Stimulated activated CD4-positive, alpha-beta T cell treated with anti-CD3 and anti-CD28 coated beads, Interleukin-4, amount 100 ng/mL, for 24 hours (primary cell): ENCODE results near the gene PRIMA1.

ENCODE experiments used
- DNase-seq: peaks from one replicate; pipeline ENCODE4 v3.0.0-alpha.2; 2020

PRIMA1 gene

DNA sequence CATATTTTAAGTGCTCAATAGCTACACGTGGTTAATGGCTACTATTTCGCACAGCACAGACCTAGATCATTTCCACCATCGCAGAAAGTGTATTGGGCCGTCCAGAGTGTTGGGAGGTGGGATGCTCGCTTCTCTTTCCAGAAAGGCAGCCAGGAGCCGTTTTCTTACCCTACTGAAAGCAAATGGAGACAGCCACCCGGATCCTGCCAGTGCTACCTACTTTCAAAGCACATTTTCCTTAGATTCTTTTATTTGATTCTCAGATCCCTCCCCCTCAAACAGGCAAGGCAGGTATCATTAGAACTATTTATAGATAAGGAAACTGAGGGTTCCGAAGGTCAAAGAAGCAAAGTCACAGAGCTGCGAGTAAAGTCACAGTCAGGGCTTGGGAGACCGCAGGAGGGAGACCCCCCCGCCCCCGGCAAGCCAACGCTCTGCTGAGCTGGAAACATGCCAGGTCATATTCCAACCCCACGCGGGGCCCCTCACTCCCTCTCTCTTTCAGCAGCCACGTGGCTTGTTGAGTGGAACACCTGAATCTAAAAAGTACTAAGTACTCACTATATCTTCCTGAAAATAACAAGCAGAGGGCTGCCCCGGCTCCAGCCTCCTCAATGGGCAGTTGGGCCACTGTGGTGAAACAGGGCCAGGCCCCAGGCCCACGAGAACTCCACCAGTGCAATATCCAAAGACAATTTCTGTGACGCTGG is 36.2 kb downstream of the PRIMA1 start:
- no peak for DNase-seq

DNA sequence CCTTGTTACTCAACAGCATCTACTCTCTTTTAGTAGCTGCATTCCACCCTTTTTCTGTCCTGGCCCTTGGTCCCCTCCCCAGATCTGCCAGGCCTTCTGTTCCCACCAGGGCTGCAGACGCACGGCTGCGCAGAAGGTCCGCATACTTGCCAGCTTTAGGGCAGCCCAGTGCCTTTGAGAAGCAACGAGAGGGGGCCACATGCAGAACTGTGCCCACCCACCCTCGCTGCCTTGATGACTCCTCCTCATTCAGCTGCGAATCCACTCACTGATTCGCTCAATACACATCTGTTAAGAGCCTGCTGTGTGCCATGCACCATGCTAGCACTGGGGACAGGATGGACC is 39.2 kb downstream of the PRIMA1 start:
- DNase-seq = no peak

DNA sequence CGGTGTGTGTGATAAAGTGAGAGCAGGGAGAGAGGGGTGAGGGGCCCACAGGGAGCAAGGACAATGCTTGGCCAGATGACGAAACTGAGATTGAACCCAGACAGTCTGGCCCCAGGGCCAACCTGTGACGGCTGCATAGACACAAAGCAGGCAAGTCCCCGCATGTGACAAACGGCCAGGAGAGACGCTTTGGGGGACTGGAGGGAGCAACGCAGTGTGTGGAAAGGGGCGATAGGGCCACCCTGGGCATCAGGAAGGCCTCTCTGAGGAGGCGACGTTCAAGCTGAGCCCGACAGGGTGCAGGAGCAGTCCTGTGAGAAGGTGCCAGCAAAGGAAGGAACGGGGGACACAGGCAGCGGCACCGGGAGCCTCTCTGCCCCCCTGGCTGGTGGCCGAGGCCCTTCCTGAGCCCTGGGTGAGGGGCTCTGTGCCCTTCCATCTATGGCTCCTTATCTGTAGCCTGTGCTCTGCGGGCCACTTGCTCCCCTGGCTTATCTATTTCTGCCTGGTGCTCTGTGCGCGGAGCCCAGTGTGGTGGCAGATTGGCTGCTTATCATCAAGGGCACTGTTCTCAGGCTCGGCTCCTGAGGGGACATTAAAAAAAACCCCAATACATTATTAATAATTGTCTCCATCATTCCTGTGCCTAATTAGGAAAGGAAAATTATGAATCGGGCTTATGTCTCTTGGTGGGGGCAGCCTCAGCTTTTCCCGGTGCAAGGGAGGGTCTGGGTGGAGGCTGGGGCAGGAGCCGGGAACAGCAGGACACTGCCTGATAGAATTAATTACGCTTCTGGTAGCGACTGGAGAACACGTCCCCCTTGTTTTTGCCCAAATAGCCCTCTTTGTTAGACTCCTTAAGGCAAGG is 39.8 kb downstream of the PRIMA1 start:
- no peak for DNase-seq

DNA sequence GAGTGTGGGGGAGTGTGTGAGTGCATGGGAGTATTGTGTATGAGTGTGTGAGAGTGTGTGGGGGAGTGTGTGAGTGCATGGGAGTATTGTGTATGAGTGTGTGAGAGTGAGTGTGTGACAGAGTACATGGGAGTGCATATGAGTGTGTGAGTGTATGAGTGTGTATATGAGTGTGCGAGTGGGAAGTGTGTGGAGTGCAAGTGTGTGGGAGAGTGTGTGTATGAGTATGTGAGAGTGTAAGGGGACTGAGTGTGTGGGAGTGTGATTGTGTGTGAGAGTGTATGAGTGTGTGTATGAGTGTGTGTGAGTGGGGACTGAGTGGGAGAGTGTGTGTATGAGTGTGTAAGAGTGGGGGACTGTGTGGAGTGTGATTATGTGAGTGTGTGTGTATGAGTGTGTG is 40.7 kb downstream of the PRIMA1 start:
- DNase-seq = no peak

DNA sequence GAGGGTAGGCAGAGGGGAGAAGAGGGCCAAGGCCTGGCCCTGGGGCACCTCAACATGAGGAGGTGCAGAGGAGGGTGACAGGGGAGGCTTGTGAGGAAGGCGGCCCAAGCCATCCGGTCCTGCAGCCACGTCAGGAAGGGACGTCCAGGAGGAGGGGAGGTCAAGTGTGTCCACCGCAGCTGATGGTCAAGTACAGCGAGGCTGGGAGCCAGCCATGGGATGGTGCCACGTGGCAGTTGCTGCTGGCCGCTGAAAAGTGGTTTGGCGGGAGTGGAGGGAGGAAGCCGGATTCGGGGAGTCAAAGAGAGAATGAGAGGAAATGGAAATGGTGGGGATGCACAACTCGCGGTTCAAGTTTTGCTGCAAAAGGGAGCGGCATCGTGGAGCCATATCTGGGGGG is 41.2 kb downstream of the PRIMA1 start:
- no peak for DNase-seq

DNA sequence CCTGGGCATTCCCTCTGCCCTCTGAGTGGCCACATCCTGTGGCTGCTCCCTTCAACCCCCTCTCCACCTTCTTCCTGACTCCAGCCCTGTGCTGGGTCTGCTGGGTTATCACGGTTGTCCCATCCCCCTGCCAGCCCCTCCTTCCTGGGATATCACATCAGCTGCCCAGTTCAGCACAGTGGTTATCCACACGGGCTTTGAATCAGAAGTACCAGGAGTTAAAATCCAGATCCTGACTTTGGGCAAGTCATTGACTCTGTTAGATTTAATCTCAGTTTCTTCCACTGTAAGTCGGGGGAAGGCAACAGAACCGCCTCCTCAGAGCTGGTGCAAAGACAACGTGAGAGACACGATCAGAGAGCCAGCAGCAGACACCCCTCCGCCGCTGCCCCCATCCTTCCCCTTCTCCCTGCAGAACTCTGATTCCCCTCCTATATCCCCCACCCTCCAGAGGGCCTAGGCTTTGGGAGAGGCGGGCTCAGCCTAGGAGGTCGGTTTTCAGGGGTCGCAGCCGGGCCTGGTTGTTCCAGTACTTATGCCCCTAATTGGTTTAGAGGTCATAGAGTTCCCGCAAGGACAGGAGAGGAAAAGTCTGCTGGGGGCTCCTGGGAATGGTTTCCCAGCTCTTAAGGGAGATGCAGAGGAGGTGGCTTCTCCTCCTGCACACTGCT is 42.5 kb downstream of the PRIMA1 start:
- no peak for DNase-seq

DNA sequence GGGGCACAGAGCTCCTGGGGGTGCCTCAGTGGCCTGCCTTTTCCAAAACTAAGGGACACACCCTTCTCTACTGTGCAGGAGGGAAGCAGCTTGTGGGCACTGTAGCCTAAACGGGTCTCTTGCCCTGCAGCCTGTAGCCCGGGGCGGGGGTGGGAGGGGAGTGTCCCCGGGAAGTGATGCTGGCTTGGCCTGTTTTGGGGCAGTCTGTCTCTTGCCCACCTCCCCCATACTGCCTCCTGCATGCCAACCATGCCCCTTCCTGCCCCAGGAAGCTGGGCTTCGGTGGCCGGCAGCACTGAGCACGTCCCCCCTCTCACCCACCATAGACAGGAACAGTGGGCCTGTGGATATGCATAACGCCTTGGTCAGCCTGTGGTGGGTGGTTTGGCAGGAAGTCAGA is 43.4 kb downstream of the PRIMA1 start:
- DNase-seq = no peak

DNA sequence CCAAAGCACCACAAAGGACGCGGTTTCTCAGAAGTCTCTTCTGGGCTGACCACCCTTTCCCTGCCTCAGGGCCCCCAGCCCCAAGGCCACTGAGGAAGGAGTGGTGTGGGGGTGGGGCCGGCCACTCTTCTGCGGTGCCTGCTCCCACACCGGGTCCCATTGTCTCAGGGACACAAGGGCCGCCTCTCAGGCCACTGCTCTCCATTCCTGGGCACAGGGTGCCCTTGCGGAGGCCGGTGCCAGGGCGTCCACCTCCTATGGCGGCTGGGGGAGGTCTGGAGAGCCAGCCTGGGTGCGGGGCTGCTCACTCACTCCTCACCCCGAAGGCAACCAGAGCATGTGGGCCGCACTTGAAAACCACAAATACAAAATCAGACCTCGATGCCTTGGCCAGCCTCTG is 44.1 kb downstream of the PRIMA1 start:
- DNase-seq = no peak

DNA sequence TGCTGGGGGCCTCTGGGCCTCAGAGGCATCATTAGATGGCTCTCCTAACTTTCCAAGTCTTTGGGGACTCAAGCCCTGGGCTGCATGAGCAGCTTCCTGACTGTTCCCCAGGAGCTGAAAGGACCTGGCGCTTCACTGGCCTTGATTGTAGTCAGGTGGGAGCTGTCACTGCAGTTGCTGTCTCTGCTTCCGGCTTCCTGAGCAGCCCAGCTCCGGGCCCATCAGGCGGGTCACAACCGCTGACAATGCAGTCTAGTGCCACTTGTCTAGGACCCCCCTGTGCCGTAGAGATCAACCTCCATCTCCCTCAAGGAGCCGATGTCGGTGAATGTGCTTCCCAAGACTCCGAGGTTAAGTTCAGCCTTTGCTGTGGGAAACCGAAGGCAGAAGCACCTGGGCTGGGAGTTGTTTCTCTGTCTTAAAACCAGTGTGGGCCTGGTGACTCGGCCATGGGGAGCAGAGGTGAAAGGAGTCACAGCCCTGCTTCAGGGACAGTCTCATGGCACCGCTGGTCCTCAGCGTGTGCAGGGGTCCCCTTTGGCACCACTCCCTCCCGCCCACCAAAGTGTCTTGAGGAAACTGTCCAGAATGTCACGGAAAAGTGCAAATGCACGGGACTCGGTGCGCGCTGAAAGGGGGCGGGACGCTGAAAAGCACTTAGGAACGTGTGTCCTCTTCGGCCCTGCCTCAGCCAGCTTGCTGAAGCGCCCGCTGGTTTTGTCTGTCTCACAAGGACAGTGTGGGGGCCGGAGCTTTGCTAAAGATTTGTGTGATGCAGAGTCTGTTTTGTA is 44.8 kb downstream of the PRIMA1 start:
- DNase-seq = no peak

DNA sequence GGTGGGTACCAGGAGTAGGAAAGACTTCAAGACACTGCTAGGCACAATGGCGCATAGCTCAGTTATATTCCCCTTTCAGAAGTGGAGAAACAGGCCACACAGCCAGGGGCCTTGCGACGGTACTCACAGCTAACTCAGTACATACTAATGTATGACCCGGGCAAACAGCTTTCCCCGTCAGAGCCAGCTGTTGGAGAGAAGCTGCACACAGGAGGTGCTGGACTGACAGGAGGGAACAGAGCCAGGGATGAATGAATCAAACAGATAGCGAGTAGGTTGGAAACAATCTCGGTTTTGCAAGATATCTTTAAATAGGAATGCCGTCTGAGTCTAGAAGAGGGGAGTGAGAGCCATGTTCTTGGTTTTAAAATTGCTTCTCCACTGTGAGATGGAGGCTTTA is 45.5 kb downstream of the PRIMA1 start:
- DNase-seq = no peak

DNA sequence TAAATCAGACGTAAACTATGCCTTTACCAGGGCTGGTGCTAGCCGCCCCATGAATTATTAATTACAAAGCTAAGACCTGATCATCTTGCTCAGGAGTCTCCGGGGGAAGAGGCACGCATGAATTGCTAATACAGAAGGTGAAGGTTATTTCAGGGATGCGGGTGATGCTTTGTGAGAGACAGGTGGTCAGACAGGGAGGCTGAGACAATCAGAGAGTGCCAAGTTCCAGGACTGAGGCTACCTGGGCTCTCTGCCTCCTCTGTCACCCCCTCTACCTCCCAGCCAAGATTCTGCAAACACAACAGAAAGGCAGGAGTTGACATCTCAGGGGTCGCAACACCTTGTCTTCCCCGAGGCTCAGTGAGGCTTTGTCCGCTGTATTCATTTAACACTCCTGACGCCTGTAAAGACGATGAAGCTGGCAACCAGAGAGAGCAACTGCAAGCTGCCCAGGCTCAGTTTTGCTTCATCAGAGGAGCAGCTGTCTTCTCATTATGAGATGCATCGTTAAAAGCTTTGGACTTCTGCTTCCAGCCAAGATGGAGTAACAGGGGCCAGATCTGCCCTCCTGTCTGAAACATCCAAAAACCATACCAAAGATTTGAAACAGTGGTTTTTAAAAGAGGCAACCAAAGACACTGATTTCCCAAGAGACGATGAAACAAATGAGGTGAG is 46.6 kb downstream of the PRIMA1 start:
- no peak for DNase-seq

DNA sequence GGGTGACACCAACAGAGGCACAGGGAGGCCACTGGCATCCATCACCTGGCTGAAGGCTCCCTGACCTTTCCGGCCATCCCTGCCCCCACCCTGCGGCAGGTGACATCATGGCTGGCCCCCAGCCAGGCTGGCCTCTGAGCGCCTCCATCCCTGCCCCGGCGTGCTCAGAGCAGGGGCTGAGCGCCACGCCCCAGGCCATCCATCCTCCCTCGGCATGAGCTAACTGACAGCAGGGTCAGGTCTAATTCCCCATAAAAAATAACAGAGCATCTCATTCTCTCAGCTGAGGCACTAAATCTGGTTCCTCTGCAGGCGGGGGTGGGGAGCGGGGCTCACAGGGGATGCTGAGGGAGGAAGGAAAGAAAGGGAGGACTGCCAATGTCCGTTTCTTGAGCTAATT is 50.7 kb downstream of the PRIMA1 start:
- no peak for DNase-seq

DNA sequence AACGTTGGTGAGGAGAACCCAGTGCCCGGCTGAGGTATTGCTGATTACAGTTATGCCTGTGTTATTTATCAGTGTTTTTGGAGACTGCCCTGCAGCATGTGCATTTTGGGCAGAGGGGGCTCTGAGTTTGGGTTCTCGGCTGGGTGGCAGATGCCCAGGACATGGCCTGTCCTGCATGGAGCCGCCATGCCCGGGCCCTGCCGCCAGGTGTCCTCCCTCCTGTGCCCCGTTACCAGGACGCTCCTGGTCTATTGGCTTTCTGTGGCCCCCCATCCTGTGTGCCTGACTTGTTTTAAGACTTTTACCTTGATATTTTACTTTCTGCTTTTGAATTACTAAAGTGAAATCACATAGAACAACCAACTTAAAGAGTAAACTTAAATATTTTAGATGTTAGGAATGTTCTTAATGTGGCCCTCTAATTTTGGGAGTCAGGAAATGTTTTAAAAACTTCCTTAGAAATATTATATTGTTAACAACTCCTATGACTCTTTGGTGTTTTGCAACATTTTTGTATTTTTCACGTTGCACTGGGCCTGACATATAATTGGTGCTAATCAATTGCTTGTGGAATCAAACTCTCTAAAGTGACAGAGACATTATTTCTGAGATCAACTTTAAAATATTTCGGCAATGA is 51.8 kb downstream of the PRIMA1 start:
- no peak for DNase-seq

DNA sequence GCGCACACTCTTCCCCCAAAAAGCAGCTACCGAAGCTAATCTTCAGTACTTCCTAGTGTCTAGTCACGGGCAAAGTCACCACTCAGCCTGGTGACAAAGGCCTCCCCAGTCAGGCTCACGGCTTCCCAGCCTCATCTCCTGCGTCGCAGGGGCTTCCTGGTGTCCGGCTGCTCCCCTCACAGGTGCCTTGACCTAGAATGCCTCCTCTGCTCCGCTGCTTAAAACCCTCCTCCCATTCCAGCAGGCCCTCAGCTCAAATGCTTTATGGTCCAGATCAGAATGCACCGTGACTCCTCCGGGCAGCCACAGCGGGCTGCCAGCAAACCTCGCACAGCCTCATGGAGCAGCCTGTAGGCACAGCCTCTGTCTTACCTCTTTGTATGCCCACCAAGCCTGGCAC is 53.1 kb downstream of the PRIMA1 start:
- no peak for DNase-seq

DNA sequence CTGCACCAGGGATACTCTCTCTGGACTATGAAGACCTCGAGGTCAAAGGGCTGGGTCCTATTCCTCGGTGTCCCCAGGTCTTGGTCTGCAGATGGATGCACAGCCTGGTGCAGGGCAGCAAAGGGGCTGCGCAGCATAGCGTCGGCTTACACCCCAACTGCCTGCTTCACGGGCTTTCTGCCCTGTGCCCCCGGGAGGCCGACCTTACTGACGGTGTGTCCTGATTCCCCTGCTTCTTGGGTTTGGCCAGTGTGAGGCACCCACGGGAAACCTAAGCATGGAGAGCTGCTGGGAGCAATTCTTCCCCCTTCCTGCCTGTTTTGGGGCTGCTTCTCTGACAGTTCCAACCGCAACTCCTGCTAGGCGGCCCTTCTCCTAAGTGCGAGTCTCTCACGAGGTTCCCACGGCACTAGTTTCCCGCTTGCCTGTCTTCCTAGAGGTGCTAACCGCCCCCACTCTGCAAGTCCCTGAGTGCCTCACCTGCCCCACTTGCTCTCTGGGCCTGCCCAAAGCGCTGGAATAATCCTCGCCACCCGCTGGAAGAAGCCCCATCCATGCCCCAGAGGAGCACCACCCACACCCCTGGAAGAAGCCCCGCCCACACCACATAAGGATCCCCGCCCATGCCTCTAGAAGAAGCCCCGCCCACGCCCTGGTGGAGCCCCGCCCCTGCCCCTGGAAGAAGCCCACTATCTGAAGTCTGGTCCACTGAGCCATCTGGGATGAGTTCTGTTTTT is 54.0 kb downstream of the PRIMA1 start:
- no peak for DNase-seq

DNA sequence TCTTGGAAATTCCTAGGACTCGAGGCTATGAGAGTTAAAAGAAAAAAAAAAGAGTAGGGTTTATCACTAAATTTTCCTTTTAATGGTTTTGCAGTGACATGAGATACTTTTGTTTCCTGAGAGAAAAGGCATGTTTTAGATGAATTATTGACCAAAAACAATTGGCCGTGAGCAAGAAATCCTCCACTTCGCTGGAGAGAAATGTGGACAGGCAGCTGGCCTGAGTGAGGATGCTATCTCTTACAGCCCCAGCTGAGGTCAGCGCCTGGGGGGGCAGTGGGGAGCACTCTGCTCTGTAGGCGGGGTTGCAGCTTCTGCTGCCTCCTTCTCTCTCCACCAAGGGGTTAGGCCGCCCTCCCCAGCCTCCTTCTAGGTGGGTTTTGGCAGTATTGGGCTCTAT is 54.7 kb downstream of the PRIMA1 start:
- DNase-seq = no peak

DNA sequence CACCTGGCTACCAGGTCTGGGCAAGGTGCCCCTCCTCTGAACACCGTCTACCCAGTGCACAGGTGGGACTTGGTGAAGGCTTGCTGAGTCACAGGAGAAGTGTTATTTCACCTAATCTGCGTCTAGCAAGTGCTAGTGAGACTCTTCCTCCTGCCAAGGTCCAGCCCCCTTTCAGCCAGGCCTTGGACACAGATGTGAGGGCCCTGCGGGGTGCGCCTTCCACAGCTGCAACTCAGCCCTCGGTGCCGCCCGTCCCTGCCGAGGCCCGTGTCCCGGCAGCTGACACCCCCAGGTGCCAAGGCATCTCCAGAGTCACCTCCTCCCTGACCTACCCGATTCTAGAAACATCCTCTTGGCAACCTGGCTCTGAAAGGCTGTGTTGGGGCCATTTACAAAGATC is 55.1 kb downstream of the PRIMA1 start:
- DNase-seq = no peak

DNA sequence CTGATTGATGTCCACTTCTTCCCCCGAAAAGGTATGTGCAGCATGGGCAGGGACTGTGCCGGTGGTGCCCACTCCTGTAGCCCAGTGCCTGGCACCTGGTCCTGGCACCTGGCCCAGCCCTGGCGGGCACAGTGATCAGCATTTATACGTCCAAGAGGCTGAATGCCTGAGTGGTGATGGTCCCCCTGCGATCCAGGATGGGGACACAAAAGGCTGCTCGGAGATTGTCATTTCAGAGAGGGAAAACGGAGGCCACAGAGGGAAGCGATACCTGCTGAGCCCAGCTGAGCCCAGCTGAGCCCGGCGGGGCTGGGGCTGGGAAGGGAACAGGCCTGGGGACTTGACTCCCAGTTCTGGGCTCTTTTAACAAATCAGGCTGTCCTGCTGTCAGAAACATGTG is 55.8 kb downstream of the PRIMA1 start:
- no peak for DNase-seq

DNA sequence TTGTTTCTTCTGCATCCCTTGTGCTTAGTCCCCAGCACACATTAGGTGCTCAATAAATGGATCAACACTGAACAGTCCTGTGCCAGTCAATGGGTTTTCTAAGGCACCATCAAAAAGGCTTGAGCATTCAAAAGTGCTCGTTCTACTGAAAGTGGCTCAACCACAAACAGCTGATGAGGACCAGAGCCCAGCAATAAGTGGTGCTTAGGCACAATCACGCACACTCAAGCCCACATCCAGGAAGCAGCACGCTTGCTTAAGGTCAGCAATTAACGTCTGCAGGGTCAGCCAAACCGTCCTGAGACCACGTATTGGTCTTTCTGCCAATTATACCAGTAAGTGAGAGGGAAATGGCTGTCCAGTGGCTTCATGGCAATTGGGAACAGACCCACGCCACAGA is 56.5 kb downstream of the PRIMA1 start:
- DNase-seq = no peak

DNA sequence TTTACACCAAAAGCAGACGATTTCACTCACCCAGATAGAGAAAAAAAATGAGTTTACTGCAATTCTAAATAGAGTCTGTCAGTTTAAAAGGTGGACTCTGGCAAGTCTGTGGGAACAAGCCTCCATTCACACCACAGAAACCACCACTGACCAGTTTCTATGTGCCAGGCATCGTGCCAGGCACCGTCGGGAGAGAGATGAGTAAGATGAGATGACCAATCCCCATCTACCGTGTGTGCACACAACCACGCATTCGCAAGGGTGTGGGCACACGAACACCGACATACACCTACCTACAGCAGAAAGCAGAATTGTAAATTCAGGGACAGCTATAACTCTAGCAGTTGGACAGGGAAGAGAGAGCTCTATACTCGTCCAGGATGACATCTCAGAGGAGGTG is 58.3 kb downstream of the PRIMA1 start:
- no peak for DNase-seq

DNA sequence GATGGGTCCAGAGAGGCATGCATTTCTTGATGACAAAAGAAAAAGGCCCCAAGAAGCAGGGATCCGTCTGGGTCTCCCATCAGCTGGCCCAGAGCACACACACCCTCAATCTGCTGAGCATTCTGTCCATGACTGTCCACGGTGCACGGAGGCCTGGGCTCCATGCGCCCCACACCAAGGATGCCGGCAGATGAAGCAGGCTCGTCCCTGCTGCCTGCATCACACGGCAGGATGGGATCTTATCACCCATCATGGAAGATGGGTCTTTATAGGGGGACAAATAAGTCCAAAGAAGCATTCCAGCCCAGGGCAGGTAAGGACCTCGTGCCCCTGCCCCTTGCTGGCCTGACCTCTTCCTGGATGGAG is 59.7 kb downstream of the PRIMA1 start:
- no peak for DNase-seq
